ENCODE results near the gene TIGD6. TPM values are rescaled to one million over a fixed set of nuclear protein-coding genes. Genes with fewer than 3 reads are reported as not detected.

The TIGD6 gene
- total RNA-seq, 1 experiment from 2014 or later, result 2.1 TPM

DNA sequence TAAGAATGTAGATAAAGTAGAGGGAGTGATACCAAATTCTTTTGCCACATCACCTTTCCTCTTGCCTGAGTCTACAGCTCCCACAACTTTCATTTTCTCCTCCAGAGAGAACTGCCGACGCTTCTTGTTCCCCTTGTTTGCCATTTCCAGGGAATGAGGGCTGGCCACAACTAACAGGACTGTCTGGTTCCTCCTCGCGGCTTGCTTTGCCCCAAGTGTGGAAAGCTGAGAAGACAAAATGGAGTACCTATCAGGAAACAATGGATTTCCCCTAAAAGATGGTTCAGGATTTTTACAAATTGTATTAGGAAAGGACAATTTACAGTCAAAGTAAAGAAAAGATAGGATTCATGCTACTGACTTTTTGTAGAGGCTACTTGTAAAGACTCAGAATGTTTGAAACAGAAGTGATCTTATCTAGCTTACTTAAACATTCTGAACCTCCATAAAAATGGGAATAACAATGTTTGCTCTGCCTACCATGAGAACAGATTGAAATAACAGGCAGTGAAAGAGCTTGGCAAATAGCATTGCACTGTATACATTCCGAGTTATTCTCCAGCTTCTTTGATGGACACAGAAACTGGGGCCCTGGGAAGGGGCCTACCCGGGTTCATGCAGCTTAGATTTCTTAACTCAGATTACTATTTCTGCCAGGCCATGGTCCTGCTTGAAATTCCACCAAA, 4.1 kb downstream of the TIGD6 start:
- Mint-ChIP-seq H3K27me3 (ENCODE audit: low read depth) (no peaks in the 10 kb centered on the region), H3K27ac (no peak overlapping the region), H3K36me3 (no peaks in the 10 kb centered on the region), H3K9me3 (no peaks in the 10 kb centered on the region), H3K4me3 (no peak overlapping the region), H3K4me1 (peaks cover 12% of the 10 kb centered on the region)
- TF ChIP-seq, protein P1, sequence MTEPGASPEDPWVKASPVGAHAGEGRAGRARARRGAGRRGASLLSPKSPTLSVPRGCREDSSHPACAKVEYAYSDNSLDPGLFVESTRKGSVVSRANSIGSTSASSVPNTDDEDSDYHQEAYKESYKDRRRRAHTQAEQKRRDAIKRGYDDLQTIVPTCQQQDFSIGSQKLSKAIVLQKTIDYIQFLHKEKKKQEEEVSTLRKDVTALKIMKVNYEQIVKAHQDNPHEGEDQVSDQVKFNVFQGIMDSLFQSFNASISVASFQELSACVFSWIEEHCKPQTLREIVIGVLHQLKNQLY (CRISPR knock-in tag; IDR thresholded peaks at IDR 0.05), result no peak
- TF ChIP-seq, protein P2, sequence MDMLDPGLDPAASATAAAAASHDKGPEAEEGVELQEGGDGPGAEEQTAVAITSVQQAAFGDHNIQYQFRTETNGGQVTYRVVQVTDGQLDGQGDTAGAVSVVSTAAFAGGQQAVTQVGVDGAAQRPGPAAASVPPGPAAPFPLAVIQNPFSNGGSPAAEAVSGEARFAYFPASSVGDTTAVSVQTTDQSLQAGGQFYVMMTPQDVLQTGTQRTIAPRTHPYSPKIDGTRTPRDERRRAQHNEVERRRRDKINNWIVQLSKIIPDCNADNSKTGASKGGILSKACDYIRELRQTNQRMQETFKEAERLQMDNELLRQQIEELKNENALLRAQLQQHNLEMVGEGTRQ (CRISPR knock-in tag; IDR thresholded peaks at IDR 0.05), result no peak
- no peak for TF ChIP-seq NFE2L1 (CRISPR knock-in tag; IDR thresholded peaks at IDR 0.05)
- no peak for TF ChIP-seq RELA (CRISPR knock-in tag; IDR thresholded peaks at IDR 0.05; ENCODE audit: borderline replicate concordance)
- no peak for TF ChIP-seq SP1 (CRISPR knock-in tag; conservative IDR thresholded peaks at IDR 0.05)
- TF ChIP-seq, protein P3, sequence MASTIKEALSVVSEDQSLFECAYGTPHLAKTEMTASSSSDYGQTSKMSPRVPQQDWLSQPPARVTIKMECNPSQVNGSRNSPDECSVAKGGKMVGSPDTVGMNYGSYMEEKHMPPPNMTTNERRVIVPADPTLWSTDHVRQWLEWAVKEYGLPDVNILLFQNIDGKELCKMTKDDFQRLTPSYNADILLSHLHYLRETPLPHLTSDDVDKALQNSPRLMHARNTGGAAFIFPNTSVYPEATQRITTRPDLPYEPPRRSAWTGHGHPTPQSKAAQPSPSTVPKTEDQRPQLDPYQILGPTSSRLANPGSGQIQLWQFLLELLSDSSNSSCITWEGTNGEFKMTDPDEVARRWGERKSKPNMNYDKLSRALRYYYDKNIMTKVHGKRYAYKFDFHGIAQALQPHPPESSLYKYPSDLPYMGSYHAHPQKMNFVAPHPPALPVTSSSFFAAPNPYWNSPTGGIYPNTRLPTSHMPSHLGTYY (CRISPR knock-in tag; IDR thresholded peaks at IDR 0.05), result no peak
- TF ChIP-seq, protein P4, sequence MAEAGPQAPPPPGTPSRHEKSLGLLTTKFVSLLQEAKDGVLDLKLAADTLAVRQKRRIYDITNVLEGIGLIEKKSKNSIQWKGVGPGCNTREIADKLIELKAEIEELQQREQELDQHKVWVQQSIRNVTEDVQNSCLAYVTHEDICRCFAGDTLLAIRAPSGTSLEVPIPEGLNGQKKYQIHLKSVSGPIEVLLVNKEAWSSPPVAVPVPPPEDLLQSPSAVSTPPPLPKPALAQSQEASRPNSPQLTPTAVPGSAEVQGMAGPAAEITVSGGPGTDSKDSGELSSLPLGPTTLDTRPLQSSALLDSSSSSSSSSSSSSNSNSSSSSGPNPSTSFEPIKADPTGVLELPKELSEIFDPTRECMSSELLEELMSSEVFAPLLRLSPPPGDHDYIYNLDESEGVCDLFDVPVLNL (CRISPR knock-in tag; IDR thresholded peaks at IDR 0.05; ENCODE audit: borderline replicate concordance, low read depth), result no peak
- no peak for TF ChIP-seq GRHL2 (CRISPR knock-in tag; IDR thresholded peaks at IDR 0.05; ENCODE audit: insufficient replicate concordance, severe bottlenecking)
- no peak for TF ChIP-seq TP53 (CRISPR knock-in tag; IDR thresholded peaks at IDR 0.05)
- TF ChIP-seq TCF7 (CRISPR knock-in tag; IDR thresholded peaks at IDR 0.05; ENCODE audit: low read depth), result no peak
- TF ChIP-seq ZBTB21 (CRISPR knock-in tag; IDR thresholded peaks at IDR 0.05; ENCODE audit: borderline replicate concordance), result no peak
- TF ChIP-seq, protein P5, sequence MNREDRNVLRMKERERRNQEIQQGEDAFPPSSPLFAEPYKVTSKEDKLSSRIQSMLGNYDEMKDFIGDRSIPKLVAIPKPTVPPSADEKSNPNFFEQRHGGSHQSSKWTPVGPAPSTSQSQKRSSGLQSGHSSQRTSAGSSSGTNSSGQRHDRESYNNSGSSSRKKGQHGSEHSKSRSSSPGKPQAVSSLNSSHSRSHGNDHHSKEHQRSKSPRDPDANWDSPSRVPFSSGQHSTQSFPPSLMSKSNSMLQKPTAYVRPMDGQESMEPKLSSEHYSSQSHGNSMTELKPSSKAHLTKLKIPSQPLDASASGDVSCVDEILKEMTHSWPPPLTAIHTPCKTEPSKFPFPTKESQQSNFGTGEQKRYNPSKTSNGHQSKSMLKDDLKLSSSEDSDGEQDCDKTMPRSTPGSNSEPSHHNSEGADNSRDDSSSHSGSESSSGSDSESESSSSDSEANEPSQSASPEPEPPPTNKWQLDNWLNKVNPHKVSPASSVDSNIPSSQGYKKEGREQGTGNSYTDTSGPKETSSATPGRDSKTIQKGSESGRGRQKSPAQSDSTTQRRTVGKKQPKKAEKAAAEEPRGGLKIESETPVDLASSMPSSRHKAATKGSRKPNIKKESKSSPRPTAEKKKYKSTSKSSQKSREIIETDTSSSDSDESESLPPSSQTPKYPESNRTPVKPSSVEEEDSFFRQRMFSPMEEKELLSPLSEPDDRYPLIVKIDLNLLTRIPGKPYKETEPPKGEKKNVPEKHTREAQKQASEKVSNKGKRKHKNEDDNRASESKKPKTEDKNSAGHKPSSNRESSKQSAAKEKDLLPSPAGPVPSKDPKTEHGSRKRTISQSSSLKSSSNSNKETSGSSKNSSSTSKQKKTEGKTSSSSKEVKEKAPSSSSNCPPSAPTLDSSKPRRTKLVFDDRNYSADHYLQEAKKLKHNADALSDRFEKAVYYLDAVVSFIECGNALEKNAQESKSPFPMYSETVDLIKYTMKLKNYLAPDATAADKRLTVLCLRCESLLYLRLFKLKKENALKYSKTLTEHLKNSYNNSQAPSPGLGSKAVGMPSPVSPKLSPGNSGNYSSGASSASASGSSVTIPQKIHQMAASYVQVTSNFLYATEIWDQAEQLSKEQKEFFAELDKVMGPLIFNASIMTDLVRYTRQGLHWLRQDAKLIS (CRISPR knock-in tag; IDR thresholded peaks at IDR 0.05; ENCODE audit: borderline replicate concordance), result no peak
- no peak for TF ChIP-seq MYBL2 (CRISPR knock-in tag; IDR thresholded peaks at IDR 0.05)
- TF ChIP-seq NFATC4 (CRISPR knock-in tag; IDR thresholded peaks at IDR 0.05), result no peak
- no peak for TF ChIP-seq GABPB1 (CRISPR knock-in tag; IDR thresholded peaks at IDR 0.05)
- no peak for TF ChIP-seq GTF2I (CRISPR knock-in tag; conservative IDR thresholded peaks at IDR 0.05)
- TF ChIP-seq, protein P6, sequence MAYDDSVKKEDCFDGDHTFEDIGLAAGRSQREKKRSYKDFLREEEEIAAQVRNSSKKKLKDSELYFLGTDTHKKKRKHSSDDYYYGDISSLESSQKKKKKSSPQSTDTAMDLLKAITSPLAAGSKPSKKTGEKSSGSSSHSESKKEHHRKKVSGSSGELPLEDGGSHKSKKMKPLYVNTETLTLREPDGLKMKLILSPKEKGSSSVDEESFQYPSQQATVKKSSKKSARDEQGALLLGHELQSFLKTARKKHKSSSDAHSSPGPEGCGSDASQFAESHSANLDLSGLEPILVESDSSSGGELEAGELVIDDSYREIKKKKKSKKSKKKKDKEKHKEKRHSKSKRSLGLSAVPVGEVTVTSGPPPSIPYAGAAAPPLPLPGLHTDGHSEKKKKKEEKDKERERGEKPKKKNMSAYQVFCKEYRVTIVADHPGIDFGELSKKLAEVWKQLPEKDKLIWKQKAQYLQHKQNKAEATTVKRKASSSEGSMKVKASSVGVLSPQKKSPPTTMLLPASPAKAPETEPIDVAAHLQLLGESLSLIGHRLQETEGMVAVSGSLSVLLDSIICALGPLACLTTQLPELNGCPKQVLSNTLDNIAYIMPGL (CRISPR knock-in tag; IDR thresholded peaks at IDR 0.05), result no peak
- ATAC-seq (no peak), DNase-seq (ENCODE audit: low spot score) (no peak)
- ChIA-PET POLR2A (no interaction called here), CTCF (no interaction called here)

All from WTC11 (cell line).